GM21786 (cell line): ENCODE data around the gene ADORA2B.
"Not testable (repeated sequence)": the region's sequence is repeated elsewhere in the genome, so short reads cannot be mapped to it uniquely, and the experiment has no call there.

ENCODE experiments used
- ATAC-seq: cut with Tn5 transposase; IDR thresholded peaks from one replicate; pipeline ENCODE4 v1.9.1; 2021; ENCODE audit not compliant: unreplicated experiment

The ADORA2B gene

GRCh38 chr17:15921640-15922039, 23.3 kb upstream of the ADORA2B start:
- ATAC-seq = no peak

- ATAC-seq = no peak
Measured at GRCh38 chr17:15922586-15922985, 22.3 kb upstream of the ADORA2B start.

- ATAC-seq = no peak
Measured at GRCh38 chr17:15926039-15926740, 18.7 kb upstream of the ADORA2B start.

GRCh38 chr17:15928286-15928785, 16.6 kb upstream of the ADORA2B start:
- no peak for ATAC-seq

- ATAC-seq = no peak
Measured at GRCh38 chr17:15929941-15930340, 15.0 kb upstream of the ADORA2B start.

- ATAC-seq = no peak
Measured at GRCh38 chr17:15930426-15930825, 14.5 kb upstream of the ADORA2B start.

GRCh38 chr17:15931394-15931793, 13.5 kb upstream of the ADORA2B start:
- ATAC-seq = no peak

- no peak for ATAC-seq
Measured at GRCh38 chr17:15934866-15935265, 10.1 kb upstream of the ADORA2B start.

- no peak for ATAC-seq
Measured at GRCh38 chr17:15935891-15936290, 9.0 kb upstream of the ADORA2B start.

GRCh38 chr17:15936481-15936880, 8.4 kb upstream of the ADORA2B start:
- not testable (repeated sequence) for ATAC-seq

- ATAC-seq = no peak
Measured at GRCh38 chr17:15941781-15942180, 3.1 kb upstream of the ADORA2B start.

- no peak for ATAC-seq
Measured at GRCh38 chr17:15942207-15942833, 2.6 kb upstream of the ADORA2B start.

- ATAC-seq = no peak
Measured at GRCh38 chr17:15943971-15944758, 765 bp upstream of the ADORA2B start.

- no peak for ATAC-seq
Measured at GRCh38 chr17:15945527-15946191, 729 bp downstream of the ADORA2B start.

- no peak for ATAC-seq
Measured at GRCh38 chr17:15946611-15947120, 1.7 kb downstream of the ADORA2B start.

GRCh38 chr17:15947271-15947670, 2.3 kb downstream of the ADORA2B start:
- no peak for ATAC-seq

- no peak for ATAC-seq
Measured at GRCh38 chr17:15947976-15948752, 3.2 kb downstream of the ADORA2B start.

GRCh38 chr17:15951368-15952047, 6.6 kb downstream of the ADORA2B start:
- no peak for ATAC-seq

GRCh38 chr17:15952048-15952532, 7.2 kb downstream of the ADORA2B start:
- ATAC-seq = no peak
